Measurements from ENCODE around the gene CYB561D2. TPM values are rescaled to one million over a fixed set of nuclear protein-coding genes. Genes with fewer than 3 reads are reported as not detected.

CYB561D2 gene
- total and polyA plus RNA-seq, 2 donors (not counting 3 experiments of a cell fraction or from before 2014, with no cell fraction given), result 13.6 to 46.0 TPM

DNA sequence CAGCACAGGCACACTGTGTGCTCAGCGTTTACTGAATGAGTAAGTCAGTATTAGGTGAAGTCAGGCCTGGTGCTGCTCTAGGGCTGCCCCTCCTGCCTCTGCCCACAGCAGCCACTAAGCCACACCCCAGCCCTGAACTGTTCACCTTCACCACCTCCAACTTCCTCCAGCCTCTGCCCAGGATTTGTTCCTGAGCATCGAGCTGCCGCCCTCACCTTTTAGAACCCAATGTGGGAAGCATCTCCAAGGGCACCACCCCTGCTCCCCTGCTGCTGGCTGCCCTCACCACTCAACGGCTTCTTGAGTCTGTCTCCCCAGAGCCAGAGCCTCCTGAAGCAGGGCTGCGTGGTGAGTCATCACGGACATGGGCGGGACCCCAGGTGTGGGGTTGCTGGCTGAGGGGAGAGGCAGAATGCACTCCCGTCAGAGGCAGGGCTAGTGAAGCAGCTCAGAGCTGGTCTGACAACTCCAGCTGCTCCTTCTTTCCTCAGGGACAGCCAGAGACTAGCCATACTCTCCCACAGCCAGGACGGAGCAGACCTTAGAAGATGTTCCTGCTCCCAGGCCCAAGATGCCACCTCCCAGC is 33.9 kb upstream of the CYB561D2 start:
- Histone ChIP-seq H3K9me3 (replicated peaks; ENCODE audit: control insufficient read depth, insufficient read depth, low read length) (no peaks in the 10 kb centered on the region), H3K4me1 (ENCODE audit: control insufficient read depth, extremely low read depth, insufficient read depth, low read length) (peaks cover 45% of the 10 kb centered on the region), H3K27ac (ENCODE audit: insufficient read depth, low read depth, low read length) (no peak overlapping the region), H3K27me3 (ENCODE audit: control insufficient read depth in 2 of 2, insufficient read depth in 2 of 2, low read length in 2 of 2) (no peaks in the 10 kb centered on the region), H3K4me2 (ENCODE audit: insufficient read depth, low read length) (no peak overlapping the region), H3K4me3 (replicated peaks in 1 of 3; ENCODE audit: insufficient read depth in 1 of 3, low read depth in 1 of 3, low read length in 3 of 3) (no peak overlapping the region), H3K79me2 (ENCODE audit: control insufficient read depth, insufficient read depth, low read length) (peaks cover 49% of the 10 kb centered on the region), H3K9me1 (replicated peaks; ENCODE audit: control insufficient read depth, extremely low read depth, insufficient read depth, low read length) (no peaks in the 10 kb centered on the region), H3K9ac (replicated peaks; ENCODE audit: extremely low read depth, insufficient read depth, low read length) (no peak overlapping the region), H4K20me1 (replicated peaks; ENCODE audit: control insufficient read depth, extremely low read depth, insufficient read depth, low read length) (no peaks in the 10 kb centered on the region), H3K36me3 (ENCODE audit: control insufficient read depth in 2 of 2, extremely low read depth in 1 of 2, insufficient read depth in 2 of 2, low read length in 2 of 2) (peaks cover 17 to 47% of the 10 kb centered on the region in 2 experiments), H2AFZ (ENCODE audit: low read depth, low read length) (no peak overlapping the region)
- intact Hi-C loops (cut with micrococcal nuclease) (no loop called here), dilution Hi-C loops (cut with MboI; ENCODE audit: extremely low pct_ligation_motif_present, low sequenced_read_pairs) (no loop called here)
- ChIA-PET POLR2A (interaction anchor here (0.7 kb wide), 1 partner anchor 17 kb away, joined by 3 read pairs; the partner anchor contains the start of genes HYAL3 and NAA80), CTCF (interaction anchor here (0.8 to 1.6 kb wide), 2 partner anchors 11 to 17 kb away, joined by 4 to 6 read pairs; partner anchors contain the start of genes HYAL3 and NAA80)
- FAIRE-seq, result peak; percentile 94
- no TSS peak for BruUV-seq (replicated peaks)
- TF ChIP-seq FOS (IDR thresholded peaks at IDR 0.05; ENCODE audit: borderline replicate concordance, insufficient read depth, low read length), result peak; percentile 33
- TF ChIP-seq, protein P1, sequence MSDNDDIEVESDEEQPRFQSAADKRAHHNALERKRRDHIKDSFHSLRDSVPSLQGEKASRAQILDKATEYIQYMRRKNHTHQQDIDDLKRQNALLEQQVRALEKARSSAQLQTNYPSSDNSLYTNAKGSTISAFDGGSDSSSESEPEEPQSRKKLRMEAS (IDR thresholded peaks at IDR 0.05; ENCODE audit: insufficient read depth, insufficient read length), result no peak
- DNase-seq (ENCODE audit: low read depth, low spot score), result peak; percentile 41

DNA sequence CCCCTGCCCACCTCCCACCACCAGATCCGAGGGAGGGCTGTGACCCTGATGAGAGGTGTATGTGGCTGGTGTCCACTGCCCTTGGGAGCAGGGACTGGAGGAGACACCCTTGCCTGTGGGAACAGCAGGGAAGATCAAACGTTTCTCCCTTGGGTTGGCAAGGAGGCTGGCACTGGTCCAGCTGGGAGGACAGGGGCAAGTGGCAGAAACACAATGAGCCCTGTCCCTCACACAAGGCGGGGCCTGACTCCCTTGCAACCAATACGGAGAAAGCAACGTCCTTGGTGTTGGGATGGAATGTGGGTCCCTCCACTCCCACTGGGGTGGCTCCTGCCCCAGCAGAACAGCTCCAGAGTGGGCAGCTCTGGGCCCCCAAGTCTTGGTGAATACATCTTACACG is 33.4 kb upstream of the CYB561D2 start:
- H3K9me3 ChIP-seq (replicated peaks; ENCODE audit: control insufficient read depth, insufficient read depth, low read length), result no peaks in the 10 kb centered on the region
- no peak for TF ChIP-seq EZH2 (IDR thresholded peaks at IDR 0.05; ENCODE audit: borderline replicate concordance, low read depth, low read length, severe bottlenecking)
- TF ChIP-seq POLR2AphosphoS5 (IDR thresholded peaks at IDR 0.05; ENCODE audit: insufficient read depth, low read depth, low read length), result peak; percentile 6
- H3K4me1 ChIP-seq (ENCODE audit: control insufficient read depth, extremely low read depth, insufficient read depth, low read length), result peaks cover 45% of the 10 kb centered on the region
- CTCF ChIA-PET, result interaction anchor here (0.8 to 1.7 kb wide), 3 partner anchors 11 to 18 kb away, joined by 3 to 6 read pairs (median 4); partner anchors contain the start of genes HYAL1, HYAL3 and NAA80
- FAIRE-seq (peak; percentile 59), DNase-seq (ENCODE audit: low read depth, low spot score) (no peak)
- H3K9ac ChIP-seq (replicated peaks; ENCODE audit: extremely low read depth, insufficient read depth, low read length), result no peak overlapping the region
- POLR2A ChIA-PET, result interaction anchor here (0.7 kb wide), 1 partner anchor 18 kb away, joined by 3 read pairs; the partner anchor contains the start of genes HYAL3 and NAA80
- H3K79me2 ChIP-seq (ENCODE audit: control insufficient read depth, insufficient read depth, low read length), result peaks cover 52% of the 10 kb centered on the region
- no TSS peak for BruUV-seq (replicated peaks)
- peak overlapping the region; percentile 1 for H3K27ac ChIP-seq (ENCODE audit: insufficient read depth, low read depth, low read length)
- dilution Hi-C loops (cut with MboI; ENCODE audit: extremely low pct_ligation_motif_present, low sequenced_read_pairs), result no loop called here
- H2AFZ ChIP-seq (ENCODE audit: low read depth, low read length), result no peak overlapping the region
- no peaks in the 10 kb centered on the region for H3K27me3 ChIP-seq (ENCODE audit: control insufficient read depth in 2 of 2, insufficient read depth in 2 of 2, low read length in 2 of 2)
- peaks cover 17 to 47% of the 10 kb centered on the region in 2 experiments for H3K36me3 ChIP-seq (ENCODE audit: control insufficient read depth in 2 of 2, extremely low read depth in 1 of 2, insufficient read depth in 2 of 2, low read length in 2 of 2)
- intact Hi-C loops (cut with micrococcal nuclease), result no loop called here
- no peaks in the 10 kb centered on the region for H3K9me1 ChIP-seq (replicated peaks; ENCODE audit: control insufficient read depth, extremely low read depth, insufficient read depth, low read length)
- no peak overlapping the region for H3K4me2 ChIP-seq (ENCODE audit: insufficient read depth, low read length)
- no peaks in the 10 kb centered on the region for H4K20me1 ChIP-seq (replicated peaks; ENCODE audit: control insufficient read depth, extremely low read depth, insufficient read depth, low read length)
- no peak overlapping the region for H3K4me3 ChIP-seq (replicated peaks in 1 of 3; ENCODE audit: insufficient read depth in 1 of 3, low read depth in 1 of 3, low read length in 3 of 3)
